Neural progenitor cell (in vitro differentiated cells): ENCODE results near the gene SEMA3G. TPM values are rescaled to one million over a fixed set of nuclear protein-coding genes. Genes with fewer than 3 reads are reported as not detected.

ENCODE experiments used
- DNase-seq: peaks from one replicate; pipeline ENCODE4 v3.0.0-alpha.2; 2016; ENCODE audit warnings: low spot score
- H2AFZ ChIP-seq: fragments of 200-600 bp; sonication (generic); replicated peaks from 2 replicates; pipeline ENCODE4 v1.6.1; 2016; ENCODE audit warnings: antibody characterized with exemption
- H3F3A ChIP-seq: fragments of 200-600 bp; sonication (generic); 2 replicates; pipeline ENCODE4 v1.6.1; 2016; ENCODE audit warnings: antibody characterized with exemption, low read depth
- H3K27ac ChIP-seq: fragments of 200-600 bp; sonication (generic); 2 replicates; pipeline ENCODE4 v1.5.1; 2016; ENCODE audit warnings: mild to moderate bottlenecking
- H3K27me3 ChIP-seq: fragments of 200-600 bp; sonication (generic); 2 replicates; pipeline ENCODE4 v1.6.1; 2016; ENCODE audit warnings: mild to moderate bottlenecking, moderate library complexity
- H3K36me3 ChIP-seq: fragments of 200-600 bp; sonication (generic); 2 replicates; pipeline ENCODE4 v1.5.1; 2016
- H3K4me1 ChIP-seq: fragments of 200-600 bp; sonication (generic); 2 replicates; pipeline ENCODE4 v1.6.1; 2016; ENCODE audit warnings: mixed run types
- H3K4me2 ChIP-seq: fragments of 200-600 bp; sonication (generic); 2 replicates; pipeline ENCODE4 v1.6.1; 2016
- H3K4me3 ChIP-seq: fragments of 200-600 bp; sonication (generic); 2 replicates; pipeline ENCODE4 v1.5.1; 2016
- H3K79me2 ChIP-seq: fragments of 200-600 bp; sonication (generic); 2 replicates; pipeline ENCODE4 v1.6.1; 2016; ENCODE audit warnings: low read depth
- H3K9ac ChIP-seq: fragments of 200-600 bp; sonication (generic); 2 replicates; pipeline ENCODE4 v1.6.1; 2016
- H3K9me3 ChIP-seq: fragments of 200-600 bp; sonication (generic); 2 replicates; pipeline ENCODE4 v1.5.1; 2016; ENCODE audit warnings: low read depth
- H4K20me1 ChIP-seq: fragments of 200-600 bp; sonication (generic); 2 replicates; pipeline ENCODE4 v1.6.1; 2016; ENCODE audit warnings: low read depth
- H3K27ac Mint-ChIP-seq: 3 replicates; pipeline ENCODE4 v1.8.0; 2021; ENCODE audit warnings: mixed read lengths
- H3K27me3 Mint-ChIP-seq: 2 replicates; pipeline ENCODE4 v1.8.0; 2022; ENCODE audit warnings: low read depth, mild to moderate bottlenecking, inconsistent platforms, moderate library complexity, mixed read lengths; ENCODE audit not compliant: insufficient read depth
- H3K36me3 Mint-ChIP-seq: 3 replicates; pipeline ENCODE4 v1.8.0; 2021; ENCODE audit warnings: mixed read lengths
- H3K4me1 Mint-ChIP-seq: 3 replicates; pipeline ENCODE4 v1.8.0; 2021; ENCODE audit warnings: mixed read lengths
- H3K4me3 Mint-ChIP-seq: 3 replicates; pipeline ENCODE4 v1.8.0; 2021; ENCODE audit warnings: mild to moderate bottlenecking, moderate library complexity, mixed read lengths
- H3K9me3 Mint-ChIP-seq: 3 replicates; pipeline ENCODE4 v1.8.0; 2020; ENCODE audit warnings: mixed read lengths
- CTCF ChIP-seq: fragments of 200-600 bp; sonication (generic); IDR thresholded peaks from 2 replicates; pipeline ENCODE4 v1.5.1; 2017; ENCODE audit warnings: antibody characterized with exemption, mild to moderate bottlenecking
- EZH2 ChIP-seq: fragments of 200-600 bp; sonication (generic); IDR thresholded peaks from 2 replicates; pipeline ENCODE4 v1.6.1; 2017; ENCODE audit warnings: antibody characterized with exemption, mild to moderate bottlenecking, moderate library complexity
- EZH2phosphoT487 ChIP-seq: fragments of 200-600 bp; sonication (generic); IDR thresholded peaks from 2 replicates; pipeline ENCODE4 v1.6.1; 2017; ENCODE audit warnings: antibody characterized with exemption
- total RNA-seq: library from RNA; depleted of rRNA; stranded (reverse); fragments of >200 nt; gene quantifications from 2 replicates; pipeline ENCODE4 v1.2.3, GENCODE V29; 2015; ENCODE audit warnings: low replicate concordance

The SEMA3G gene
- total RNA-seq, 1 donor from 2014 or later, result 0.79 TPM

GRCh38 chr3:52454250-52454937 is 9.5 kb upstream of the SEMA3G start:
- H3K9ac ChIP-seq, result no peak overlapping the region

GRCh38 chr3:52453496-52454249 is 8.8 kb upstream of the SEMA3G start, which contains the start of gene TNNC1:
Gene TNNC1 (minus strand): TSS chr3:52454041. CDS start chr3:52454015, 26 bp downstream.
- peaks cover 41% of the 10 kb centered on the region for H3K4me1 Mint-ChIP-seq
- peak within 1 kb of the TSS; percentile 97 for H3K4me3 Mint-ChIP-seq
- H3K27ac Mint-ChIP-seq, result peak within 1 kb of the TSS; percentile 87
- Histone ChIP-seq H3K9ac (no peak within 1 kb of the TSS), H3K4me2 (no peak within 1 kb of the TSS), H3K9me3 (no peaks in the 10 kb centered on the region), H3K79me2 (peaks cover 32% of the 10 kb centered on the region), H3F3A (peaks cover 22% of the 10 kb centered on the region), H3K27ac (no peak within 1 kb of the TSS), H3K4me3 (no peak within 1 kb of the TSS), H2AFZ (no peak within 1 kb of the TSS), H3K36me3 (peaks cover 10% of the 10 kb centered on the region), H4K20me1 (peaks cover 19% of the 10 kb centered on the region), H3K27me3 (no peaks in the 10 kb centered on the region), H3K4me1 (peaks cover 32% of the 10 kb centered on the region)
- DNase-seq, result peak; percentile 81
- TF ChIP-seq EZH2phosphoT487 (no peak), CTCF (no peak), EZH2 (no peak)
- peaks cover 12% of the 10 kb centered on the region for H3K36me3 Mint-ChIP-seq
- peaks cover 19% of the 10 kb centered on the region for H3K27me3 Mint-ChIP-seq
- H3K9me3 Mint-ChIP-seq, result no peaks in the 10 kb centered on the region

More at GRCh38 chr3:52454250-52454937, 9.5 kb upstream of the SEMA3G start:
- DNase-seq, result no peak
- Histone ChIP-seq H3K27ac (no peak overlapping the region), H3K36me3 (peaks cover 16% of the 10 kb centered on the region), H3K4me3 (no peak overlapping the region), H3K79me2 (peaks cover 39% of the 10 kb centered on the region), H3K27me3 (no peaks in the 10 kb centered on the region), H3K4me2 (no peak overlapping the region), H3F3A (peaks cover 23% of the 10 kb centered on the region), H2AFZ (no peak overlapping the region), H3K9me3 (no peaks in the 10 kb centered on the region), H4K20me1 (peaks cover 23% of the 10 kb centered on the region), H3K4me1 (peaks cover 32% of the 10 kb centered on the region)
- H3K27me3 Mint-ChIP-seq, result peaks cover 16% of the 10 kb centered on the region
- H3K9me3 Mint-ChIP-seq, result no peaks in the 10 kb centered on the region
- peaks cover 14% of the 10 kb centered on the region for H3K36me3 Mint-ChIP-seq
- H3K27ac Mint-ChIP-seq, result no peak overlapping the region
- peak overlapping the region; percentile 97 for H3K4me3 Mint-ChIP-seq
- TF ChIP-seq CTCF, result no peak
- H3K4me1 Mint-ChIP-seq, result peaks cover 41% of the 10 kb centered on the region

GRCh38 chr3:52452570-52453221 is 7.8 kb upstream of the SEMA3G start:
- peaks cover 19% of the 10 kb centered on the region for H3K27me3 Mint-ChIP-seq
- Histone ChIP-seq H3K4me3 (no peak overlapping the region), H3K27me3 (no peaks in the 10 kb centered on the region), H3K79me2 (peaks cover 22% of the 10 kb centered on the region), H3K27ac (no peak overlapping the region), H3F3A (peaks cover 14% of the 10 kb centered on the region), H3K4me1 (peaks cover 26% of the 10 kb centered on the region), H3K9ac (no peak overlapping the region), H4K20me1 (peaks cover 11% of the 10 kb centered on the region), H3K9me3 (no peaks in the 10 kb centered on the region), H3K36me3 (peaks cover under 1% of the 10 kb centered on the region), H2AFZ (no peak overlapping the region), H3K4me2 (no peak overlapping the region)
- DNase-seq, result peak; percentile 24
- no peak overlapping the region for H3K4me3 Mint-ChIP-seq
- no peaks in the 10 kb centered on the region for H3K9me3 Mint-ChIP-seq
- no peak overlapping the region for H3K27ac Mint-ChIP-seq
- TF ChIP-seq CTCF (no peak), EZH2 (no peak), EZH2phosphoT487 (no peak)
- H3K4me1 Mint-ChIP-seq, result peaks cover 39% of the 10 kb centered on the region
- peaks cover 6% of the 10 kb centered on the region for H3K36me3 Mint-ChIP-seq
